Measurements from ENCODE around the gene MLN. TPM values are rescaled to one million over a fixed set of nuclear protein-coding genes. Genes with fewer than 3 reads are reported as not detected.

Gene MLN
- total and polyA plus RNA-seq, 8 donors: not detected

GRCh38 chr6:33772082-33772830 lies 31.5 kb downstream of the MLN start:
- Histone ChIP-seq H3K27me3 (no peaks in the 10 kb centered on the region), H3K27ac (peak overlapping the region in 4 of 5 donors; percentile 50 to 90 (median 80)), H3K4me3 (peak overlapping the region in 1 of 4 donors; percentile 14), H3K9me3 (no peaks in the 10 kb centered on the region), H3K4me1 (peaks cover 23 to 50% (median 39%) of the 10 kb centered on the region in 4 donors), H3K36me3 (peaks cover 47 to 56% (median 53%) of the 10 kb centered on the region in 4 donors)
- TF ChIP-seq EP300 (IDR thresholded peaks at IDR 0.05): no peak
- no peak for TF ChIP-seq POLR2AphosphoS5 (IDR thresholded peaks at IDR 0.05)
- no peak for TF ChIP-seq CTCF (IDR thresholded peaks at IDR 0.05)
- no peak for TF ChIP-seq POLR2A (IDR thresholded peaks at IDR 0.05)
- 74 to 78% (median 76%) methylated on average over 24 of the region's 24 CpGs for WGBS, 5 donors
- no peak for DNase-seq
- intact Hi-C loops (cut with DNase I; ENCODE audit: low total_unique reads): loop anchor here (10.0 kb wide), 1 partner anchor 383 kb away; no protein-coding TSS in a partner anchor

GRCh38 chr6:33771146-33772081 lies 32.4 kb downstream of the MLN start:
- DNase-seq: peak; percentile 77 to 93
- H3K27ac ChIP-seq: peak overlapping the region; percentile 1 to 90 (median 79)
- no peak for TF ChIP-seq POLR2A (IDR thresholded peaks at IDR 0.05)
- TF ChIP-seq POLR2AphosphoS5 (IDR thresholded peaks at IDR 0.05): peak in 1 of 3 donors; percentile 45
- no peak for TF ChIP-seq EP300 (IDR thresholded peaks at IDR 0.05)
- peak in 5 of 7 experiments; percentile 77 to 98 (median 96) for TF ChIP-seq CTCF (IDR thresholded peaks at IDR 0.05)
- peak overlapping the region in 1 of 4 donors; percentile 14 for H3K4me3 ChIP-seq
- intact Hi-C loops (cut with DNase I; ENCODE audit: low total_unique reads): loop anchor here (10.0 kb wide), 1 partner anchor 383 kb away; no protein-coding TSS in a partner anchor
- H3K4me1 ChIP-seq: peaks cover 23 to 50% (median 39%) of the 10 kb centered on the region in 4 donors
- H3K27me3 ChIP-seq: no peaks in the 10 kb centered on the region
- WGBS, 5 donors: 11 to 23% (median 18%) methylated on average over 28 to 47 of the region's 47 CpGs
- no peaks in the 10 kb centered on the region for H3K9me3 ChIP-seq
- H3K36me3 ChIP-seq: peaks cover 38 to 48% (median 45%) of the 10 kb centered on the region in 4 donors

DNA sequence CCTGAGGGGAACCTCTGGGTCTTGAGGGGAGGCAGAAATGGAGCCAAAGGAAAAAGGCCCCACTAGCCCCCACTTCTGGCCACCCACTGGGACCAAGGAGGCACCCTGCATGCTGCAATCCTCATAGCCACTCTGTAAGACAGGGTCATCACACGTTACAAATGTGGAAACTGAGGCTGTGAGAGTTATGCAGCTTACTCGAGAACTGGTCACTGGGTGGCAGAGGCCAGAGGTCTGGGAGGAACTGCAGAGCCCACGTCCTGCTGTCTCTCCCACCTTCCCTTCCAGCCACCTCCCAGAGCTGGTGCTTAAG lies 33.0 kb downstream of the MLN start:
- peaks cover 23 to 50% (median 39%) of the 10 kb centered on the region in 4 donors for H3K4me1 ChIP-seq
- no peak for TF ChIP-seq CTCF (IDR thresholded peaks at IDR 0.05)
- no peak for TF ChIP-seq EP300 (IDR thresholded peaks at IDR 0.05)
- no peak for TF ChIP-seq POLR2AphosphoS5 (IDR thresholded peaks at IDR 0.05)
- no peak for TF ChIP-seq POLR2A (IDR thresholded peaks at IDR 0.05)
- H3K27me3 ChIP-seq: no peaks in the 10 kb centered on the region
- no peak overlapping the region for H3K4me3 ChIP-seq
- 39 to 61% (median 43%) methylated on average over 3 of the region's 3 CpGs for WGBS, 5 donors
- peak overlapping the region; percentile 1 to 90 (median 79) for H3K27ac ChIP-seq
- intact Hi-C loops (cut with DNase I; ENCODE audit: low total_unique reads): loop anchor here (10.0 kb wide), 1 partner anchor 384 kb away; no protein-coding TSS in a partner anchor
- no peaks in the 10 kb centered on the region for H3K9me3 ChIP-seq
- no peak for DNase-seq
- peaks cover 32 to 42% (median 38%) of the 10 kb centered on the region in 4 donors for H3K36me3 ChIP-seq
